NCI-H146 (cell line): ENCODE measurements around the gene AVP.
A peak's percentile ranks its signal among the peaks of the same experiment; 100 is the strongest.
"Not testable (repeated sequence)": the region's sequence is repeated elsewhere in the genome, so short reads cannot be mapped to it uniquely, and the experiment has no call there.

Source experiments
- DNase-seq: peaks from one replicate; lab custom pipeline; 2025; lab: John Stamatoyannopoulos, UW

AVP gene, protein sequence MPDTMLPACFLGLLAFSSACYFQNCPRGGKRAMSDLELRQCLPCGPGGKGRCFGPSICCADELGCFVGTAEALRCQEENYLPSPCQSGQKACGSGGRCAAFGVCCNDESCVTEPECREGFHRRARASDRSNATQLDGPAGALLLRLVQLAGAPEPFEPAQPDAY

DNA sequence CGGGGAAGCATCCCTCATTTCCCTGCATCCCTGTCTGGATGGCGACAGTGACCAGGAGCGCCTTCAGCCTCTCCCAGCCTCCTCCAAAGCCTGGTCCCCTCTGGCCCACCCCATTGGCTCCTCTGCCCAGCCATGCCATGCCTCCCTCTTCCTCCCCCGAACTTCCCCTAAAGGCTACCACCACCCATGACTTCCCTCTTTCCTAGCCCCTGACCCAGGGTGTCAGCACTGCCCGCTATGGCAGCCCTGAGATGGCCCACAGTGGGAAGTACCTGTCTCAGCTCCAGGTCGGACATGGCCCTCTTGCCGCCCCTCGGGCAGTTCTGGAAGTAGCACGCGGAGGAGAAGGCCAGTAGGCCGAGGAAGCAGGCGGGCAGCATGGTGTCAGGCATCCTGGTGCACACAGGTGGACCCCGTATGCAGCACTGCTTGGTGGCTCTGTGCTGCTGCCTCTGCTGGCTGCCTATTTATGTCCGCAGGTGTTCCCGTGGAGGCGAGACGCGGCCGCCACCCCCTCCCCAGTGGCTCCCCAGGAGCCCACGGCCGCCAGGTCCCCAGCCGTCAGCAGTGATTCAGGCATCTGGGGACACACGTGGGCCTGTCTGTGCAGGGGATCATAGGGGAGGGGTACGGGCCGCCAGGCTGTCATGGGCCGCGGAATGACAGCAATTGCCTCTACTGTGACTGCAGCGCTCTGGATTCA lies at the start of gene AVP:
TSS of gene AVP (minus strand) at position 442 of the 703 bp plus-strand sequence. CDS start at position 392, 50 bp downstream.
- DNase-seq, result peak; percentile 15

DNA sequence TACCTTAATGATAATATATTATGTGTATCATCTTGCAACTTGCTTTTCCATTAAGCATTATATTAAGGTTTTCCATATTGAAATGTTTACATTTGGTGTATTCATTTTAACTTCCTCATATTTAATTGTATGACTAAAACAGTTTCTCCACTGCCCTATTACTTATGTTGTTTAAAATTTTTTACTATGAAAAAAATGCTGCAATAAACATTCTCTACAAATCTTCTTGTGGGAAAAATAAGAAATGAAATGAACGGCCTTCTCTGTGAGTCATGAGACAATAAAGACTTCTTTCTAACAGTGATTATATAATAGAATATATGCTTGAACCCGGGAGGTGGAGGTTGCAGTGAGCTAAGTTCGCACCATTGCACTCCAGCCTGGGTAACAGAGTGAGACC lies 49.6 kb upstream of the AVP start:
- DNase-seq, result no peak

DNA sequence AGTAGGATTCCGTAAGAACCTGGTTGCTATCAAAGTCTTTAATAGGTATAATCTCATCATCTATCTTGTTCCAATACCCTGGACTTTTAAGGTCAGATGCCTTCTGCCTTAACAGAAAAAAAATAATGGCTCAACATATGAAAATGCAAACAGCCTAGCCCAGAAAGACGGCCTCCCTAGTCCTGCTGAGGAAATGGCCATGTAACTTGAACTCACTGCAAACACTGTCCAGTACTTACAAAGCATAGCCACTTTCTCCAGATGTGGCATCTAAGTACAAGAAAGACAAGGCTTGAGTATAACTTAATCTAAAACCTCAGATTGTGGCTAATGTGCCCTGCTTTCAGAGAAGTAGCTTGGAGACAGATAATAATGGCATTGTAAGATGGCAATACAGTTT lies 48.6 kb upstream of the AVP start:
- no peak for DNase-seq

DNA sequence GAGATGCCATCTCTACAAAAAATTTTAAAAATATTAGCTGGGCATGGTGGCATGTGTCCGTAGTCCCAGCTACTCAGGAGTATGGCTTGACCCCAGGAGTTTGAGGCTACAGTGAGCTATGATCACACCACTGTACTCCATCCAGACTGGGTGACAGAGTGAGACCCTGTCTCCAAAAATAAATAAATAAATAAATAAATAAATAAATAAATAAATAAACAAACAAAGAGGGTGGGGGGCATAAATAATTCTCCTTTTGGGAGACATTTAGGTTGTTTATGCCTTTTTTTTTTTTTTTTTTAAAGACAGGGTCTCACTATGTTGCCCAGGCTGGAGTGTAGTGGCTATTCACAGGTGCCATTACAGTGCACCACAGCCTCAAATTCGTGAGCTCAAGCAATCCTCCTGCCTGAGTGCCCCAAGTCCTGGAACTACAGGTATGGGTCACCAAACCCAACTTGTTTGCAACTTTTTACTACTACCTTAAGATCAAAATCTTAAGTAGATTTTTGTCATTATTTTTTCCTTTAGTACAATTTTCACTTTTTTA lies 45.6 kb upstream of the AVP start:
- no peak for DNase-seq

DNA sequence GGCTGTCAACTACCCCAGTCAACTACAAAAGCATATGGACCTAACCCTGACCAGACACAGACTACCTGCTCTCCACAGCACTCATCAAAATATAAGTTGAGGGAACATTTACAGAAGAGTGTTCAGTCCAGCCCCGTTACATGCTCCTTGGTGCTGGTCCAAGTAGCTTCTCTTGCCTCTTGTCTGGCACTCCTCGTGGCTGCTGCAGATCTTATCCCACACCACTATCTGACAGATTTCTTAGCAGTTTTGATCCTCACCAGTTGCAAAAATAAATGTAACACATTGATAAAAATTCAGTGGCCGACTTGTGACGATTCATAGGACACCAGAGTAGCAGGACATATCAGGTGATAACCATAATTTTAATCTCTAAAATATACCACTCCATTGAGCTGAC lies 44.6 kb upstream of the AVP start:
- DNase-seq, result no peak

DNA sequence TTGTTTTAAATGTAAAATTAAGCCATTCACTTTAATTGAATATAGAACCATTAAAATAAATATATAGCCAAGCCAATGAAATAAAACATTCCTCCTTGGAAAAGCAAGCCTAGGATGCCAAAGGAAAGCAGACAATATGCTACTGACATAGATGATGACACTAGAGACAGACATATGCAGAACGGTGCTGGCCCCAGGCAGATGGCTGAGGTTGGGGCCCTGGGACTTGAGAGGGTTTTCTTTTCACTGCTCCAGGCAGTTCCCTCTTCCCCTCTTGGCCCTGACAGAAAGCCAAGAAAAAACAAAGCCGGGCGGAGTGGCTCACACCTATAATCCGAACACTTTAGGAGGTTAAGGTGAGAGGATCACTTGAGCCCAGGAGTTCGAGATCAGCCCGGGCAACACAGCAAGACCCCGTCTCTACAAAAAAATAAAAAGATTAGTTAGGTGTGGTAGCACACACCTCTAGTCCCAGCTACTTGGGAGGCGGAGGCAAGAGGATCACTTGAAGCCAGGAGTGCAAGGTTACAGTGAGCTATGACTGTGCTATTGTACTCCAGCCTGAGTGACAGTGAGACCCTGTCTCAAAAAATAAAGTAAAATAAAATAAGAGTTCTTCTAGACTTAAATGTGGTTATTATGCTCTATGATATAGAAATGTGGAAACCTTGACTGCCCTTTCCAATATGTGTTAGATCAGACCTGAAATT lies 43.9 kb upstream of the AVP start:
- no peak for DNase-seq

DNA sequence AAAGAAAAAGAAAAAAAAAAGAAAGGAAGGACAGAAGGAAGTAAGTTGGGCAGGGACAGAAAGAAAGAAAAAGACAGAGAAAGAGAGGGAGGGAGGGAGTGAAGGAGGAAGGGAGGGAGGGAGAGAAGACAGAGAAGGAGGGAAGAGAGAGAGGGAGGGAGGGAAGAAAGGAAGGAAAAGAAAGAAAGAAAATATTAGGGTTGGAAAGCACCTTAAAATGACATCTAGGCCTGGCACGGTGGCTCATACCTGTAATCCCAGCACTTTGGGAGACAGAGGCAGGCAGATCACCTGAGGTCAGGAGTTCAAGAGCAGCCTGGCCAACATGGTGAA lies 42.0 kb upstream of the AVP start:
- no peak for DNase-seq

DNA sequence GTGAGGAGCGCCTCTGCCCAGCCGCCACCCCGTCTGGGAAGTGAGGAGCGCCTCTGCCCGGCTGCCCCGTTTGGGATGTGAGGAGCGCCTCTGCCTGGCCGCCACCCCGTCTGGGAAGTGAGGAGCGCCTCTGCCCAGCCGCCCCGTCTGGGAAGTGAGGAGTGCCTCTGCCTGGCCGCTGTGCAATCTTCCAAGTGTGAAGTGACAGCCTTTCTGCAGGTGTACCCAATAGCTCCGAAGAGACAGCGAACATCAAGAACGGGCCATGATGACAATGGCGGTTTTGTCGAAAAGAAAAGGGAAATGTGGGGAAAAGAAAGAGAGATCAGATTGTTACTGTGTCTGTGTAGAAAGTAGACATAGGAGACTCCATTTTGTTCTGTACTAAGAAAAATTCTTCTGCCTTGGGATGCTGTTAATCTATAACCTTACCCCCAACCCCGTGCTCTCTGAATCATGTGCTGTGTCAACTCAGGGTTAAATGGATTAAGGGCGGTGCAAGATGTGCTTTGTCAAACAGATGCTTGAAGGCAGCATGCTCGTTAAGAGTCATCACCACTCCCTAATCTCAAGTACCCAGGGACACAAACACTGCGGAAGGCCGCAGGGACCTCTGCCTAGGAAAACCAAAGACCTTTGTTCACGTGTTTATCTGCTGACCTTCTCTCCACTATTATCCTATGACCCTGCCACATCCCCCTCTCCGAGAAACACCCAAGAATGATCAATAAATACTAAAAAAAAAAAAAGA lies 41.4 kb upstream of the AVP start:
- DNase-seq, result not testable (repeated sequence)

DNA sequence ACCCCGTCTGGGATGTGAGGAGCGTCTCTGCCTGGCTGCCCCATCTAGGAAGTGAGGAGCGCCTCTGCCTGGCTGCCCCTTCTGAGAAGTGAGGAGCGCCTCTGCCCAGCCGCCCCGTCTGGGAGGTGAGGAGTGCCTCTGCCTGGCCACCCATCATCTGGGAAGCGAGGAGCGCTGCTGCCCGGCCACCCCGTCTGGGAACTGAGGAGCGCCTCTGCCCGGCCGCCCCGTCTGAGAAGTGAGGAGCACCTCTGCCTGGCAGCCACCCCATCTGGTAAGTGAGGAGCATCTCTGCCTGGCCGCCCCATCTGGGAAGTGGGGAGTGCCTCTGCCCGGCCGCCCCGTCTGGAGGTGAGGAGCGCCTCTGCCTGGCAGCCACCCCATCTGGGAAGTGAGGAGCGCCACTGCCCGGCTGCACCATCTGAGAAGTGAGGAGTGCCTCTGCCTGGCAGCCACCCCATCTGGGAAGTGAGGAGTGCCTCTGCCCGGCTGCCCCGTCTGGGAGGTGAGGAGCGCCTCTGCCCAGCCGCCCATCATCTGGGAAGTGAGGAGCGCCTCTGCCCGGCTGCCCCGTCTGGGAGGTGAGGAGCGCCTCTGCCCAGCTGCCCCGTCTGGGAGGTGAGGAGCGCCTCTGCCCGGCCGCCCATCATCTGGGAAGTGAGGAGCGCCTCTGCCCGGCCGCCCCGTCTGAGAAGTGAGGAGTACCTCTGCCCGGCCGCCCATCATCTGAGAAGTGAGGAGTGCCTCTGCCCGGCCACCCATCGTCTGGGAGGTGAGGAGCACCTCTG lies 40.4 kb upstream of the AVP start:
- DNase-seq, result not testable (repeated sequence)

DNA sequence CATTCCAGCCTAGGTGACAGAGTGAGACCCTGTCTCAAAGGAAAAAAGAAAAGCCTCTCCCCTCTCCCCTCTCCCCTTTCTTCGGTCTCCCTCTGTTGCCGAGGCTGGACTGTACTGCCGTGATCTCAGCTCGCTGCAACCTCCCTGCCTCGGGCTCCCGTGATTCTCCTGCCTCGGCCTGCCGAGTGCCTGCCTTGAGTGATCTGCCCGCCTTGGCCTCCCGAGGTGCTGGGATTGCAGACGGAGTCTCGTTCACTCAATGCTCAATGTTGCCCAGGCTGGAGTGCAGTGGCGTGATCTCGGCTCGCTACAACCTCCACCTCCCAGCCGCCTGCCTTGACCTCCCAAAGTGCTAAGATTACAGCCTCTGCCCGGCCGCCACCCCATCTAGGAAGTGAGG lies 39.6 kb upstream of the AVP start:
- not testable (repeated sequence) for DNase-seq

DNA sequence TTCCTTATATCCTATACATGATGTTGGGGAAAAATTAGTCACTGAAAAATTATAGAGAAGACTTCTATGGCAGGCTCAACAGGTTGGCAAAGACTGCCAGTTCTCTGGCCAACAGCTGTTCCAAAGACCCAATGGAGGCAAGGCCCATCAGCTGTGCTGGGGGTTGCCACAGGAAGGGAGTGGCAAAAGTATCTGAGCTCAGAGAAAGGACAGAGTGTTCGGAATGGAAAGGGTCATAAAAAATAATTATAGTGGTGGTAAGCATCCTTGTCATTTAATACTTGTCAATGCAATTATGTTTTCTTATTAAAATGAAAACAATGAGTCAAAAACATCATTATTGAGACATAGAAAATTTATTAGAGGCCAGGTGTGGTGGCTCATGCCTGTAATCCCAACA lies 39.0 kb upstream of the AVP start:
- DNase-seq, result no peak

DNA sequence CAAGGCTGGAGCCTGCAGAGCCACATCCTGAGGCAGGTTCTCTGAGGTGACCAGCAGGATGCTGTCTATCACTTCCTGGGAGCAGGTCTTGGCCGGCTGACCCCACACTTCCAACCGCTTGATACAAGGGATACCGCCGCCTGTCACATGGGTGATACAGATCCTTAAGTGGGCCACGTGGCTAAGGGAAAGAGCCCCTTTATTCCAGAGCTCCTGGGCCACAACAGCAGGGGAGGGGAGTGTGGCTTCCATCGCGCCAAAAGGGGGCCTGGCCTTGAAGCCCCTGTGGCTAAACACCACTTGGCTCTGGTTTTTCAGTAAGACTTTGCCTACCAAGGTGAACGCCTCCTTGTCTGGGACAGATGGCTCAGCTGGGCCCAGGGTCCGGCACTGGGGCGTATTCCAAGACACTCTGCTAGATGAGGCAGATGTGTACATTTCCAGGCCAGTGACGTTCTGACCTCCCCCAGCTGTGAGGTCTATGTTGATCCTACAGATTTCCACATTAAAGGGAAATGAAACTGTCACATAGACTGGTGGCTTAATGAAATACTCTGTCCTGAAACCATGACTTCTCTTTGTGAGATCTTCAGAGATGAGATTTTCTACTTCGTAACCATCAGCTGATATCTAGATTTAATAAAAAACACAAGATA lies 37.6 kb upstream of the AVP start:
- no peak for DNase-seq

DNA sequence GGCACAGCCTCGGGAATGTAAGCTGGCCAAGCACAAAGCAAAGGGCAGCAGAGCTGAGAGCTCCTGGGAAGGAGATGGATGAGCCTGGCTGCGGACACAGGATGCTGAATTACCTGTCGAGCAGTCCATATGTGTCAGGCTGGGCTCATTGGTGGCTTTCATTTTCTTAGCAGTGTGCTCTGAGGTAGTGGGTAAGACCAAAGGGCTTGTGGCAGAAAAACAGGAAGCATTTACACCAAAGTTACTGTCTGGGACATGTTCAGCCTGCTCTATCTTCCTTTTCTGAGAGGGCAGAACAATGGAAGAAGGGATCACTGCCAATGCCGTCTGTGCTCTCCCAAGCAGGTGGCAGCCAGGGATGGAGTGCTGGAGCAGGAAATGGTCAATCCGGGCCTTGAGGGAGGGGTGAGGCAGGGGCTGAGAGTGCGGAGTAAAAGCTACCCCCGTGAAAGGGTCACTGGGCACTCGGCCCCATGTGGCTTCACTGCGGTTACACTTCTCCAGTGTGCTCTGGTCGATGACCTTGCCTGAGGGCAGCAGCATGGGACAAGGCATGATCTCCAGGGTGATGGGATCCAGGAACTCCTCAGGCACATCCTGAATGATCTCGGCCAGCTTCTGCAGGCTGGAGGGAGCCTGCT lies 36.9 kb upstream of the AVP start:
- DNase-seq, result no peak

DNA sequence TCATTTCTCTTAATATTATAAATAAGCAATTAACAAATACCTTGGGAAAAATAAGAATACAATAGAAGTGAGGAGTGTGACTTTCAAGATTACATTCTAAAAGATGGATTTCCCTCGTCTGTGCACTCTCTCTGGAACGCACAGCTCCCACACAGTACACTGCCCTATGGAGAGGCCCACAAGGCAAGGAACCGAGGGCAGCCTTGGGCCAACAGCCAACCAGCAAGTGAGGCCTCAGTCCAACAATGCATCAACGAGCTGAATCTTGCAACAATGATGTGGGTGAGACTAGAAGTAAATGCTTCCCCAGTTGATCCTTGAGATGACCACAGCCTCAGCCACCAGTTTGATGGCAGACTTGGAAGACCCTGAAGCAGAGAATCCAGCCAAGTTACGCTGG lies 34.5 kb upstream of the AVP start:
- DNase-seq, result no peak

DNA sequence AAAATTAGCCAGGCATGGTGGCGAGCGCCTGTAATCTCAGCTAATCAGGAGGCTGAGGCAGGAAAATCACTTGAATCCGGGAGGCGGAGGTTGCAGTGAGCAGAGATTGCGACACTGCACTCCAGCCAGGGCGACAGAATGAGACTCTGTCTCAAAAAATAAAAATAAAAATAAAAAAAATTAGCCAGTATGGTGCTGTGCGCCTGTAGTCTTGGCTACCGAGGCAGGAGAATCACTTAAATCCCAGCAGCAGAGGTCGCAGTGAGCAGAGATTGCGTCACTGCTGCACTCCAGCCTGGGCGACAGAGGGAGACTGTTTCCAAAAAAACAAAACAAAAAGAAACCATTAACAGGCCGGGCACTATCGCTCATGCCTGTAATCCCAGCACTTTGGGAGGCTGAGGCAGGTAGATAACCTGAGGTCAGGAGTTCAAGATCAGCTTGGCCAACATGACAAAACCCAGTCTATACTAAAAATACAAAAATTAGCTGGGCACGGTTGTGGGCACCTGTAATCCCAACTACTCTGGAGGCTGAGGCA lies 33.4 kb upstream of the AVP start:
- DNase-seq, result not testable (repeated sequence)

DNA sequence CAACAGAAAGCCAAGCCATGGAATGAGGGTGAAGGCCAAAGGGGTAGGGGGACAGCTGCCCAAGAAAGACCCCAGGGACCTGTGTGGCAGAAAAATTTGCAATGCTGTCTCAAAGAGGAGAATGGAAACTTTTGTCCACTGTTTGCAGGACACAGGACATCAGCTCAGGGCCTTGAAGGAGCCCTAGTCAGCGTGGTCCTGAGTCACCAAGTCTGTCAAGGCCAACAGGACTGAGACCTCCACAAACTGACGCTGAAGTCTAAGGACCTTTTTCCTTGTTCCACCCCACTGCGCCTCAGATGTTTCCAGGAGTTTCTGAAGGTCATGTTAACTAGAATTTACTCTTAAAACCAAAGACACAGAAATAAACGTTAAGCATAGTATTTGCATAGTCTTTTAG lies 31.8 kb upstream of the AVP start:
- DNase-seq, result no peak

DNA sequence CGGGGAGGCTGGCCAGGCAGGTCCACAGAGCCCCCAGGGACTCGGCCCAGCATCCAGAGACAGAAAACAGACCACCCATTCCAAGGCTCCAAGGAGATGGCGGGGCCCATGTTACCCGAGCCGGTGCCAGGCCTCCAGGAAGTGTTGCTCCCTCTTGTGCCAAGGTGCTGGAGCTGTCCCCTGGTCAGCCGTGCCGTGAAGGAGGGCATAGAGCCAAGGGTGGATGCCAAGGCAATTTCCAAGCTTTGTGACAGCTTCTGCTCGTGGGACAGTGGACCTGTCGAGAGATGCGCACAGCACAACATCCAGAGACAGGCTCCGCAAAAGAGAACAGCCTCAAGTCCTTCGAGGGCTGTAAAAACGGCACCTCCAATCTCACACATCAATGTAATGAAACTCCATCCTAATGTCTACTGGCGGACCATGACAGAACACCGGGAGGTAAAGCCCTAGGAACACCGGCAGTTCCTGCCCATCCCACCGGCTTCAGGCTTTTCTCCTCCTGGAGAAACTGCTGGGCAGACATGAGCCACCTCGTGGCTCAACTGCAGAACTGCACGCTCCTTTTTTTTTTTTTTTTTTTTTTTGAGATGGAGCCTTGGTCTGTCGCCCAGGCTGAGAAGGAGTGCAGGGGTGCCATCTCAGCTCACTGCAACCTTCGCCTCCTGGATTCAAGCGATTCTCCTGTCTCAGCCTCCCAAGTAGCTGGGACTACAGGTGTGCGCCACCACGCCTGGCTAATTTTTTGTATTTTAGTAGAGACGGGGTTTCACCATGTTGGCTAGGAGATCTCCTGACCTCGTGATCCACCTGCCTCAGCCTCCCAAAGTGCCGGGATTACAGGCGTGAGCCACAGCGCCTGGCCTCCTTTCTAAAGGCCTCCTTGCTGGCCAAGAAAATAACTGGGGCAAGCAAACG lies 30.9 kb upstream of the AVP start:
- peak; percentile 76 for DNase-seq

DNA sequence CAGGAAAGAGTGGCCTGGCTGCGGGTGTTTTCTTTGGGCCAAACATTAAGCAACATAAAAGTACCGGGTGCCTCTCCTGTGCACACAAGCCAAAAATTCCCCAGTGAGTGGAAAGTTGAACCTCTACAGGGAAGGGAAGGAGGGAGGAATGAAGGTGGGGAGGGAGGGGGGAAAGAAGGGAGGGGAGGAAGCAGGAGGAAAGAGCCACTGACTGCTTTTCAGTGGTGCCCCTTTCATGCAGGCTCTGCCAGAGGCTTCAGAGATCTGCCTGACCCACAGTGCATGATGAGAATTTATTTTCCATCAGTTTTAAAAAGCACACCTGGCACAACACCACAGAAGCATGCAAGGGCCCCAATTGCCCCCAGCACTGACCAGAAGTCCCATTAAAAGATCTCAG lies 27.5 kb upstream of the AVP start:
- no peak for DNase-seq

DNA sequence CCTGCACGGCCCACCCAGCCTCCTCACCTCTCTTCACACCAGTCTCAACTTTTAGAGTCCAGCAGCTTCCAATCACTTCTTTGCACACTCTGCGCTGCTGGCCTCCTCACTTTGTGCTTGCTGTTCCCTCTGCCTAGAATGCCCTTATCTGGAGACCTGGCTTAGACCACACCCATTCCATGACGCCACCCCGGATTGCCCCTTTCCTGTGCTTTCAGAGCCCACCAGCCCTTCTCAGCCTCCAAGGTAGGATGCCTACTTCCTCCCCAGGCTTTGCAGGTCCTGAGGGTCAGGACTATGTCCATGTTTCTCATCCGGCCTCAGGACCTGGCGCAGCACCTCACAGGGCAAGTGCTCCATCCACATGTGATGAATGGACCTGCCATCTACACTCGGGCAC lies 27.0 kb upstream of the AVP start:
- DNase-seq, result no peak
